Effector CD4-positive, alpha-beta T cell (primary cell): ENCODE results near the gene MAST4.

Source experiments
- DNase-seq: peaks from one replicate; pipeline ENCODE4 v3.0.0-alpha.2; 2020

MAST4 gene

DNA sequence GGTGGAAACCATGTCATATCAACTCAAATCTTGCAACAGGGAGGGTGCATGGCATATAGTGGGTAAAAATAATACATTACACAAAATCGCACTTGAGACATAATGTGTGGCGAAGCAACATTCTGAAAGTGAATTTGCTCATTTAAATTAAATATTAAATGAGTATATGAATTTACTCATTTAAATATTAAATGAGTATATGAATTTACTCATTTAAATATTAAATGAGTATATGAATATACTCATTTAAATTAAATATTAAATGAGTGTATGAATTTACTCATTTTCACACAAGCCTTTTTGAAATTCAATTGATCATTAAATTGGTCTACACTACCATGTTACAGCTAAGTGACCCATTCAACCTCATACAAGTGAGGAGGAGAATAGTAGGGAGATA, 10.5 kb downstream of the MAST4 start:
- no peak for DNase-seq

DNA sequence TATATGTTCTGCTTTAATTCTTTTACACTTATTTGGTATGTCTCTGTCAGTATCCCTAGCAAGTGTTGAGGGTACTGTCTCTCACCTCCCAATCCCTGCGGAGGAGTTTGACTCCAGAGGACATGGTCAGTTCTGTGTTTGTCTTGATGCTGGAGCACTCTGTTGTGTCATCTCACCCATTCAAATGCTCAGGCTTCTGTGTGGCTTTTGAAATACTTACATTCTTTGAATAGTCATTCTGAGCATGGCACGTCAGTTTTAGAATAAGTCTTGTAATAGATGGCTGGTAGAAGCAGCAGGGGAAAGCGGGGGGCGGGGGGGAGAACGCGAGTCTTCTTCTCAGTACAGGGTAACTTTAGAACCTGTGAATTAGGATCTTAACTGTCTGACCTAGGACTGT, 12.3 kb downstream of the MAST4 start:
- DNase-seq: no peak

DNA sequence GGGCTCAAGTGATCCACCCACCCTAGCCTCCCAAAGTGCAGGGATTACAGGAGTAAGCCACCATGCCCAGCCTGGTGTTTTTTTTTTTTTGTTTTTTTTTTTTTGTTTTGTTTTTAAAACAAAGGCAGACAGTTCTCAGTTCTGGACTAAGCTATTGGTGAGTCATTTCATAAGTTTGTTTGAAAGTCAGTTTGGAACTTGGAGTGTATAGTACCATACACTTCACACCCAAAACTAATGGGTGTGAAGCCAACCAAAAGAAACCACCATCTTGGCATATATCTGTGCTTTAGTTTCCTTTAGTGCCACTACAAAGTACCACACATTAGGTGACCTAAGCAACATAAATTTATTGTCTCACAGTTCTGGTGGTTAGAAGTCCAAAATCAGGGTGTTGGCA, 13.4 kb downstream of the MAST4 start:
- no peak for DNase-seq

DNA sequence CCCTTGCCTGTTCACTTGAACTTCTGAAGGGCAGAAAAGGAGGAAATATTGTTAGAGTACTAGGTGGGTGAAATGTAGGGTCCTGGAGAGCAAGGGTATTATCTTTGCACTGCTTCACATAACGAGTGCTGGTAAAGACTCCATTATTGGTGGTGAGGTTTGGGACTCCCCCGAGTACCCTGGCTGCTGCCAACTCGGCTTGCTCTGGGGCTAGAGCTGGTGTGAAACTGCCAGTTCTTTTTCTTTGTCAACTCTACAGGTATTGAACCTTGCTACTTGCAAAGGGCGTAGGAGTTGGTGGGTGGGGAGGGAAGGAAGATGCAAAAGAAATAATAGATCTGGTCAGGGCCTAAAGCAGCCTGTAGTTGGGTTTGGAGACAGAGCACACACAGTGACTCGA, 16.0 kb downstream of the MAST4 start:
- no peak for DNase-seq

DNA sequence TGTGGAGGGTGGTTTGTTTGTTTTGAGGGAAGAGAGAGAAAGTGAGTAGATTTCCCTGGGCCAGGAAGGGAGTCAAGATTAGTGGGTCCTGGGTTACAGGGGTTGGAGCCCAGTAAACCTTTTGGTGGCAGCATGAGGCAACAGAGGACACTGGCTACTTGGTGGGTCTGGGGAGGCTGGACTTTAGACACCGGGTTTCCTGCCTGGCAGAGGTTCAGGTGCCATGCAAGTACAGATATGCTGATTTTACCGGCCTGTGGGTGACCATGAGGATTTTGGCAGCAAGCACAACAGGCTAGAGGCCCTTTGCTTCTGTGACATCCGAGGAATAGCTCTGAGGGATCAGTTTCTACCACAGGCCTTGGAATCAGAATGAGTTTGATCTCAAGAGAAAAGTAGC, 18.9 kb downstream of the MAST4 start:
- no peak for DNase-seq

DNA sequence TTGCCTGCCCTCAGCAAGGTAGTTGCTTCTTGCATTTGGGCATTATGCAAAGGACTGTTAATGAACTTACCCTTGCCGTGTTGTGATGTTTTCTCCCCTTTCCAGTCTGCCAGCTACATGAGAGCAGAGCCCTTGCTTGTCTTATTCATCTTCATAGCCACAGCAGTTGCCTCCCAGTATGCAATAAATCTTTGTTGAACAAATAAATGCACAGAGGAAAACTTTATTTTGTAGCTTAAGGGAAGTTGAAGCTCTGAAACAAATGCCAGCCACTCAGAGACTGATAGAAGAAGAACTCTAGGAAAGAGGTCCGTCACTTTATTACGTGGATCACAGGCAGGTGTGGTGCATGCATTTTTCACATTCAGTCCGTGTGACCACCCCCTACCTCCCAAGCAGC, 19.7 kb downstream of the MAST4 start:
- no peak for DNase-seq

DNA sequence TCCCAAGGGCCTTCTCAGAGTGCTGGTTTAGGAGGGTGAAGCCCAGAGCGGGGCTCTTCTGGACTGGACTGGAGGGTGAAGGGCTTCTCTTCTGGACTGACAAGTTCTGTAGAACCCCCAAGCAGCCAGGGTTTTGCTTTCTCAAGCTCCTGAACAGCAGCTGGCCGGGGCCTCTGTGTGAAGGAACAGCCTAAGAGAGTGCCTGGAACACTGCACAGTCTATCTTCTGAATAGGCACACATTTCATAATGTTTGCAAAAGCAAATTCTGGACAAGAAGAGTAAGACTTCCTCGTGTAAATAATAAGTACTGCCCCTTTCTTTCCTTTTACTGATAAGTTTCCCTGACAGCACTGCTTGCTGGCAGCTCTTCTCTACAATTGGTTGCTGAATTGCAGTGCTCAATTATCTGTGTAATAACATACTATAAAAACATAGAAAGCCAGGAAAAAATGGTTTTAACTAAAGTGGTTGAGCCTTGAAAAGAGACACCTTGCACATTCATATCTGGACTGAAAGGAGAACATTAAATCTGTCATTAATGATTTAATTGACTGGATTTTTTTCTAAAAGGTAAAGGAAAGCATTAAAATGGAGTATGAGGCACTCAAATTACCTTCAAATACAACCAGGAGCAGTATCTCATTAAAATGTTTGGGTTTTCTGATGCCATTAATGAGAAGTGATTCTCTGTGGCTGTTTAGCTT, 20.5 kb downstream of the MAST4 start:
- DNase-seq: no peak

DNA sequence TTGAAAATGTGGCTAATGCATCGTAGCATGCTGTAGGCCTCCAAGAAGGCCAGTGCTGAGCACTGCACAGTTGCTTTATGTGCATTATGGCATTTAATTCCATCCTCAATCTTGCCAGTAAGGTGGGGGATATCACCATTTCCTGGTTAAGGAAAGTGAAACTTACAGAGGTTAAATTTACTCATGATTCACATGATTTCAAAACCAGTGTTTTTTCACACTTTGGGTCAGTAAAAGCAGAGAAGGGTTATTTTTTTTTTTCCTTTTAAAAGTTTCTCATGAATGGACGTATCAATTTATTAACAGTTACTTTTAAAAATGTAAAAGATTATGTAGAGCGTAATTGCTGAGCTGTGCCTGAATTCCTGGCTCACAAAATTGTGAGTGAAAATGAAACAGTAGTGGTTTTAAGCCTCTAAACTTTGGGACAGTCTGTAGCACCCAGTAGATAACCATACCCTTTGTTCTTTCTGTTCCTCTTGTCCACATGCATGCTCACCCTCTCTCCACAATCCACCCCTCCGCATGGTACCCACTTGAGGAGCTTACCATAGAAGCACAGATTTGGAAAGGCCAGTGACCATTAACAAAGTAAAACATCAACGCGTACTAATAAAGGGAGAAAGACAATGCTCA, 21.2 kb downstream of the MAST4 start:
- no peak for DNase-seq

DNA sequence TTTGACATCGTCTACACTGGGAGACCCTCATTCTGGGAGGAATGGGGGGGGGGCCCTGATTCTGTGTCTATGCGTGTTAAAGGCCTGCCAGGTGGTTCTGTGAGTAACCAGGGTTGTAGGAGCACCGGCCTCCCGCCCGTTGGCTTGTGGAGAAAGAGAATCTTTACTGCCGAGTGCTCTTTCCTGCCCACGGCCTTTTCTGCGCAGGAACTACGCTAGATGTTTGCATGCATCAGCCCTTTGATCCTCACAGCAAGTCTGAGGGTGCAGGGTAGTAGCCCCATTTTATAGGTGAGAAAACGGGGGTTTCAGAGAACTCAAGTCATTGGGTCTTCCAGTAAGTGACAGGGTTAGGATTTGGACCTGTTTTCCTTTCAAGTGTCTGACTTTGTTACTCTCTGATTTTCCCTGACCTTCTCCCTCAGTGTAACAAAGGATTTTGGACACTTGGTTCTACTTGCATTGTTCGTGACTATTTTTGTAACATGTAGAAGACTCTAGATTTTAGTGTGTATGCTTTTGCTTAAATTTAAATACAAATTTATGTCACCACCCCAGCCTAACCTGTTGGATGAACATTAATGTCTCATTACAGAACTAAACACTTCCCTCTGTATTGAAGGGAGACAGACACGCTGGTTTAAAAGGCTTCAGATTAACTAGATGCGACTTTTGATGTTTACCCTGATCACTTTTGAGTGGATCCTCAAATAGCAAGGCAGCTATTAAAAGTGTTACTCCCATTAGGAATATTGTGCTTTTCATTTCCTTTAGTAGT, 22.0 kb downstream of the MAST4 start:
- no peak for DNase-seq

DNA sequence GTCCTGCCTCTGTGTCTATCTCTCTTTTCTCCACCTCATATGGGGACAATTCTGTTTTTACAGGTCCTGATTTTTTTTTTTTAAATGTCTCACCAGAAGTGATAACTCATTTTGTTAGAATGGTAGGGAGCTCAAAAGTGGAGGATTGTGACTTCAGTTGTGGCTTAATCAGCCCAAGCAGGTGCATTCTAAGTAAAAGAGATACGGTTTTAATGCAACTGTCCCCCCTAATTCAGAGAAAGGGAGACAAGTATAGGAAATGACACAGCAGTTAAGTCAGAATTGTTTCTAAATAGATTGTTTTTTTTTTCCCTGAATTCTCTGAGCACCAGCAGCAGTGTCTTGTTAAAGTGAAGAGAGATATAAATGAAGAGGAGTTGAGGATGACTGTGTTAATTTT, 24.5 kb downstream of the MAST4 start:
- no peak for DNase-seq

DNA sequence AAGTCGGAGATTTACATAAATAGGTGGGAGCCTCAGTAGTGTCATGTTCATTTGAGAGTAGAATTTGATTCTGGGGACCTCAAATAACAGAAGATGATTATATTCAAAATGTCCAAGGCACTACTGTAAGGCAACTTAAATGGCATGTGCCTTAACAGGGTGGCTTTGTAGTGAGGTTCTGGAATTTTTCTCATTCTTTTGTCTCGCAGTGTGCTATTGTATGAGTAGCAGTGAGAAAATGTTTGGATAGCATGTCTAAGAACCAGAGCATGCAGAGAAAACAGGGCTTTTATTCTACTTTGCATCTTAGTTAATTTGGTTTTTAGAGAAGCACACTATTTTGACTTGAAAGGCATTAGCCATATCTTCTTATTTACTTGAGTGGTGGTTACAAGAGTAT, 25.0 kb downstream of the MAST4 start:
- DNase-seq: no peak

DNA sequence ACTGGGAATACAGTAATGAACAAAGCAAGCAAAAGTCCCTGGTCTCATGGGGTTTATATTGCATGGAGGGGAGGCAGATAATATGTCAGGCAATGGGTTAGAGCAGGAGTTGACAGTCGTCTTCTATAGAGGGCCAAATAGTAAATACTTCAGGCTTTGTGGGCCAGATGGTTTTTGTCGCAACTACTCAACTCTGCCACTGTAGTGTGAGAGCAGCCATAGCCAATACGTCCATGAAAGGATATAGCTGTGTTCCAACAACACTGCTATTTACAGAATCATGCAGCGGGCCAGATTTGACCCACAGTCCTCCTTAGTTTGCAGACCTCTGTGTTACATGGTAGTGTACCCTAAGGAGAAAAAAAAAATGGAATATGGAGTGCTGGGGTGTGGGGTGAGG, 25.5 kb downstream of the MAST4 start:
- no peak for DNase-seq

DNA sequence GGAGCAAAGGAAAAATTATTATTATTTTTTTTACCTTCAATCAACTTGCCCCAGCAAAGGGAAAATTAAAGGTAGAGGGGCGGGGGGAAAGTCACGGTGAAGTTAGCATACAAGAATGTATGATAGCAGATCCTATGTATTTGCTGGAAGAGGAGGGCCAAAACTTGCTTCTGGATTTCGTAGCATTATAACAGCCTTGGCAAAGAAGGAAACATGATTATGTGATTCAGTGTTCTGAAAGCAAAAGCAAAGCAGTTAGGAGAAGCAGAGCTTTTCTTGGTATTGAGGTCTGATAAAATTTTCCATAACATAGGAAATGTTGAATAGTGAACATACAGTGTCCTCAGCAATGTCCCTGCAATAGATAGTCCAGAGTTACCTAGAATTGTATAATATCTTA, 32.4 kb downstream of the MAST4 start:
- no peak for DNase-seq

DNA sequence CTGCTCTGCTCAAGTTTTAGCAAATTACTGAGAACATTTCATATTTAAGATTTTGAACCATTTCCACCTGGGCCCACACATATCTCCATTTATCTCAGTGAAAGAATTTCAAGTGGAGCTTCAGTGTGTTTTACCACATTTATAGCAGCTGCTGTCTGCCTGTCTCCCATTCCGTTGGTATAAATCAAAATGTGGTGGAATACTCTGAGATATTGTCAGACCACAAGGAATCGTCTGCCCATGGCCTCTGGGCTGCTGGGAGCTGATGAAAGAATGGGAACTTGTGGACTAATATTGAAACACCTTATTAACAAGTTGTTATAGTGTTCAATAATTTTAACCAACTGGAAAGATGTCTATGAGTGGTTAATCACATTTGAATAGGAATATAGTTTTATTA, 33.3 kb downstream of the MAST4 start:
- no peak for DNase-seq

DNA sequence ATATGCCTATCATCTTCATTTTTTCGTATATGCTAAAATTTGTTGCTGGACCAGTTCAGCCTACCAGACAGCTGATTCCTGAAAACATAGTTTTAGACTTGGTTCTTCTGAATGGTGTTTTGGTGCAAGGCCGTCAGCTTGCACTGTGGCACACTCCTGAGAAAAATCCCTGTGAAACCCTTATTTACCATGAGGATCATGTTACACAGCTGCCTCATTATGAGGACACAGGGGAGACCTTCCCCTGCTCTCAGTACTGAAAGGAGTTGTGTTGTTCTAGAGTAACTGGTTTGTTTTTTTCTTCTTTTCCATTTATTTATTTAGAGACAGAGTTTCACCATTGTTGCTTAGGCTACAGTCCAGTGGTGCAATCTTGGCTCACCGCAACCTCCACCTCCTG, 37.6 kb downstream of the MAST4 start:
- DNase-seq: no peak

DNA sequence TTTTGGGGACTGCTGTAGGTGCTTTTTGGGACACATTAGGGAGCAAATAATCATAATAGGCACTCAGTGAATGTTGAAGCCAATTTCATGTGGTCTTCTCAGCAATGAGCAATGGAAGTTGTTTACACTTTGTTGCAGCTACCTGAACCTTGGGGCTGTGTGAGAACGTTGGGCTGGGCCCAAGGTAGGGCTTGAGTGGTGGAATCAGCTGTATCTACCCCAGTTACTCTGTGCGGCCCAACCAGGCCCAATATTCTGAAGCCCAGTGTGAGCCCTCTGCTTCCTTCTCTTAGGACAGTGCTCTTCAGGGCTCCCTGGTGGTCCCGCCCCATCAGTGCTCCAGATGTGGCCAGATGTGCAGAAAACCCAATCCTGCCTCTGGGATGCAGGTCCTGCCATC, 38.4 kb downstream of the MAST4 start:
- DNase-seq: no peak

DNA sequence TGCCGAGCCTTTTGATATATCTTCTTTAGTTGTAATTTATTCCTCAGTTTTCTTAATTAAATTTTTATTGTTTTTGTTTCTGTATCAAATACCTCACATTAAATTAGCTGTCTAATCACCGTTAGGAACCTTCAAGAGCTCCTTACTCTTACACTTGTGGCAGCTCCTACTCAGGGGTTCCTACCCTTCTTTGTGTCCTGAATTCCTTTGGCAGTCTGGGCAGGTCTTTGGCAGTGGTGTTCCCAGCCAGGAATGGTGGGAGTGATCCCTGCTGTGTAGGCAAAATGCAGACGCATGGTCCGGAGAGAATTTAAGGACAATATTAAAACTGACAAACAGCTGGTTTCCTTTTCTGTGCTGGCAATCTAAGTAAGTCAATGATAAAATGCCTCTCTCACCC, 41.8 kb downstream of the MAST4 start:
- no peak for DNase-seq

DNA sequence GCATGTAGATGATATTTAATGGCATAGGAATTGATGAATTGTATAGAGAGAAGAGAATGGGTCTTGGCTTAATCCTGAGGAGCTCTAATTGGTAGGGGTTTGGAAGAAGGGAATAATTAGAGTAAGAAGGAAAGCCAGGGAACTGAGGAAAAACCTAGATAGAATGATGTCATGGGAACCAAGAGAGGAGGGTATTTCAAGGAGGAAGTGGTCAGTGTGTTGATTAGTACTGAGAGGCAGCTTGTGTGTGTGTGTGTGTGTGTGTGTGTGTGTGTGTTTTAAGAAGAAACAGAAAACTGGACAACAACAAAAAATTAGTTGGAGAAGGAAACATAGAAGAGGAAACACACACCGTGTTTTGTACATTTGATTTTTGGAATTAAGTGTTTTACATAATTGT, 42.8 kb downstream of the MAST4 start:
- no peak for DNase-seq

DNA sequence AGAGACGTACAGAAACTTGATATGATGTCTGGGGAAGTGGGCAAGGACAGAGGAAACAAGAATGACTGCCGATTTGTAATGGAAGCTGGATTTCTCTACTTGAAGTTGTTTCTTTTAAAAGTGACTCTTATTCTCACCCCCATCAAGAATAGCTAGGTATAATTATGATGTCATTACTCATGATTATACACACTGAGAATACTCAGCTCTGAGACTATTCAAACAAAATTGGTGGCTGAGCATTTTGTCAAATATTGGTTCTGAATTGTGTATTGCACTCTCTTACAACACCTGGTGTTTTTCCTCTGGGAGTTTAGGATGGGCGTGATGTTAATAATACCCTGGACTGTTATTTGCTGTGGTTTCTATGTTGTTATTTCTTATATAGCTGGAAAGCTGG, 46.3 kb downstream of the MAST4 start:
- DNase-seq: no peak

DNA sequence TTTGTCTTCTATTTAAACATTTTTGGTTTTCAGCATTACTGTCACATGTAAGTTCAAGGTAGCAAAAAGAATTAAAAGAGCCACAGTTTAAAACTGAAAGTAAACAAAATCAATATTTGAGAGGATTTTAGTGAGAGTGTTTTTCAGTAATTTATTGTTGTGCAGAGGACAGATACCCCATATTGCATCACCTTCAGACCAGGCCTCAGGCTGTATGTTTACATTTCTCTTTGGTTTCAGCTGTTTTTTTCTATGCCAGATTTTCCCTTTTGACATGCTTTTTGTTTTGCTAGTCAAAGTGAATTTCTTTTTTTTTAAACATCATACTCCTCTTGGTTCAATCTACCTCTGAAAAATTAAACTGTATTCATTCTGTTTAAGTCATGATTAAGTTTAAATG, 47.2 kb downstream of the MAST4 start:
- DNase-seq: no peak

DNA sequence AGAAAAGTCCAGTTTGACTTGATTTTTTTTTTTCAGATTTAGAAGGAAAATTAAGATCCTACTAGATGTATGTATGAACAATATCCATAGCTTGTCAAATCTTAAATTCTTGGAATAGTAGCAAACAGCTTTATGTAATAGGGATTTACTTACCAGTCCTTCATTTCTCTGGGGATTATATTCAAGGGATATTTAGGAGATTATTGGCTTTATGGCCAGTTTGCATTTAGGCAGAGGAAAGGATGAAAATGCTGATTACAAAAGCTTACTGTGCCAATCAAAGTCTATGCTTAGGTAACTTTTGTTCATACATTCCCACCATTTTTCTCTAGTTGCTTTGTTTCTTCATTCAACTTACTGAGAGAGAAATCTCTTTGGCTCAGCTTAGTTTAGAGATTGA, 47.9 kb downstream of the MAST4 start:
- DNase-seq: no peak

DNA sequence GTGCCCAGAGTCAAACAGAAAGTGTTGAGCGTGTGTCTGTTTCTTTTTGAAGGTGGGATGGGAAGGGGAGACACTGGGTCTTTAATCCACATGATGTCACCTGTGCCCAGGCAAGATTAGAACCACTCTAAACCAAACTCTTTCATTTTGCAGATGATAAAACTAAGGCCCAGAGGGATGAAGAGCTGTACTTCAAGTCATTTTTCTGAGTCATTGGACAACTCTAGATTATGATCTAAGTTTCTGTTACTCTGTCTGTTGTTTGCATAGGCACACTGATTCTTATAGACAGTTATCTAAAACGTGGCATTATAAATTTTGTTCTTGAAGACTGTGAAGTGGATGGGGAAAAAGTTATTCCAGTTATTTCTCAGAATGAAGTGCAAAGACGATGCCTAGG, 48.8 kb downstream of the MAST4 start:
- no peak for DNase-seq

DNA sequence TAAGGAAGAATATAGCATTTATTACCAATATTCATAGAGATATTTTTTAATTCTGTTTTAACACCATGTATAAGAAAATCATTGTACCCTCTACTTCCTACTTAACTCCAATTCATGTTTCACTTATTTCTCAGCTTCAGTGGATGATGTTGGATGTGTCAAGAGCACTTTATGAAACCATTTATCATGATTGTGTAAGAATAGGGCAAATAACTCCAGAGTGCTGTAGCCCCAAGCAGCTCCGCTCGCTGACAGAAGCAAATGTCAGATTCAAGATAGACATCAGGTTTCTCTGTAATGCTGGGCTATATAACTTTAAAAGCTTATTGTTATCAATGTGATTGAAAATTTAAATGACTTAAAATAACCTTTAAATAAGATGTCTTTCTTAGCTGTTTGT, 50.4 kb downstream of the MAST4 start:
- no peak for DNase-seq

DNA sequence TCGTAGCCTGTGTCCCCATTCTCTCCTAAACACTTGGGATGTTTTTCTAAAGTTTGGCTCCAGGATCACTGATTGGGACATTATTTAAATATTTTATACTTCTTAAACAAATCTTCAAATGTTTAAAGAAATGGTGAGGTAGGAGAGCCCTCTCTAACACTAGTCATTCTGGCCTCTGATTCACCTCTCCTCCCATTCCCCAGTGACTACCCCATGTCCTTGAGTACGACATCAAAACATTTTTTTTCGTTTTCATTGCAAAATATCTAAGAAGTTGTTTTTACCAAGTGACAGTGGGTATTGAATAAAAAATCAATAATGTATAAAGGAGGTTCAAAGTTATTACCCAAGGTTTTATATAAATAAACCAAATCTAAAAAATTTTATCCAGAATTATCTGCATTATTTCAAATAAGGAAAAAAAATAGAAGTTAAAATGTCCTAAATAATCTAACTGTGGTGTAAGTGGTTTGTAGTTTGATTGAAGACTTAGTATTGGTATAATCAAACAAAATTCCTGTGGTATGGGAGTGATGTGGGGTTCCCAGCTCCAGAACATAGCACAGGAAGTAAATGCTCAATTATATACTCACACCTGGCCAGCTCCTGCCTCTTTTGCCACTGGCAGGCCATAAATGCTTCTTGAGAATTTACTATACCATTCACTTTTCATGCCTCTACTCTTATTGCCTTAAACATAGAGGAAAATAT, 51.1 kb downstream of the MAST4 start:
- no peak for DNase-seq
